Measurements from ENCODE around the gene CEP131. TPM values are rescaled to one million over a fixed set of nuclear protein-coding genes. Genes with fewer than 3 reads are reported as not detected.

CEP131 gene
- total and polyA plus RNA-seq, 2 of the 8 experiments (the other 6 are each of a cell fraction or from before 2014, with no cell fraction given), result 5.9 to 23.2 TPM

DNA sequence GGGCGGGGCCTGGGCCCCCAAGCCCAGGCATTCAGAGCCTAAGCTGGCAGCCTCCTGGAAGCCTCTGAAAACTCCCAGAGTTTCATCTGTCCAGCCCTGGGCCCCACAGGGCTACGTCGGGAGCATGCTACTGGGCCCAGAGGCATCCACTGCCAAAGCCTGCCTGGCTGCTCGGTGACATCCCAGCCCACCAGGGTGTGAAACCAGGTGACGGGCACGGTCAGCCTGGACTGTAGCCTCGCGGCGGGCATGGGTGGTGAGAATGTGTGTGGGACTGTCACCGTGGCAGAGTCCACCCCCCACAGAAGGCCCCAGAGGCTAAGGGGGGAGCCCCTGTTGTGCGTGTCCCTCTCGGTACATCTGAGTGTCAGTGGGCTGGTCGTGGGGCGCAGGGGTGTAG, 31.1 kb downstream of the CEP131 start:
- CTCF ChIA-PET (ENCODE audit: partially characterized antibody), result interaction anchor here (0.8 to 3.2 kb wide), 3 partner anchors 9 to 62 kb away, joined by 3 to 25 read pairs (median 7); no protein-coding TSS in a partner anchor
- no peak overlapping the region for H4K5ac ChIP-seq (ENCODE audit: insufficient read length, low read depth, low read length)
- FAIRE-seq, result no peak

More for the DNA sequence above, 31.1 kb downstream of the CEP131 start:
- Histone ChIP-seq H4K8ac (ENCODE audit: extremely low read depth, insufficient read depth, low read length) (peak overlapping the region; percentile 51; the same call in 1 of the 2 replicates), H3K14ac (ENCODE audit: insufficient read length) (no peak overlapping the region), H3K4ac (replicated peaks; ENCODE audit: insufficient read length, low read depth, low read length) (no peak overlapping the region), H2BK5ac (ENCODE audit: low read depth, low read length) (no peak overlapping the region), H3K18ac (ENCODE audit: extremely low read depth, low read length) (no peak overlapping the region), H3K27ac (ENCODE audit: low read depth, low read length) (no peak overlapping the region), H4K91ac (replicated peaks; ENCODE audit: insufficient read length, low read length) (no peak overlapping the region), H3K79me2 (ENCODE audit: control insufficient read depth in 1 of 2, insufficient read depth in 2 of 2, low read length in 2 of 2) (no peaks in the 10 kb centered on the region), H3K9me3 (ENCODE audit: insufficient read depth in 2 of 2, low read depth in 1 of 2, low read length in 1 of 2) (no peaks in the 10 kb centered on the region), H3K56ac (replicated peaks; ENCODE audit: insufficient read length, low read depth, low read length) (no peak overlapping the region), H3K36me3 (ENCODE audit: control insufficient read depth in 2 of 4, insufficient read depth in 4 of 4, low read length in 3 of 4) (peaks cover 0 to 20% (median 3%) of the 10 kb centered on the region in 4 experiments; a peak in 3 of 8 replicates), H2BK12ac (ENCODE audit: low read depth, low read length) (no peak overlapping the region), H2BK15ac (ENCODE audit: low read length) (no peak overlapping the region), H3K4me1 (replicated peaks in 1 of 4; ENCODE audit: control insufficient read depth in 3 of 4, insufficient read depth in 4 of 4, low read length in 3 of 4) (no peaks in the 10 kb centered on the region), H3K23me2 (ENCODE audit: low read depth, low read length) (no peaks in the 10 kb centered on the region), H2BK120ac (replicated peaks; ENCODE audit: low read depth, low read length) (no peak overlapping the region), H2BK20ac (ENCODE audit: low read length) (no peak overlapping the region), H2AFZ (ENCODE audit: low read length) (no peak overlapping the region), H4K20me1 (replicated peaks in 1 of 2; ENCODE audit: control insufficient read depth in 1 of 2, insufficient read depth in 2 of 2, low read length in 2 of 2) (peaks cover 0 to 2% of the 10 kb centered on the region in 2 experiments), H3K23ac (ENCODE audit: insufficient read length) (no peak overlapping the region), H3K4me2 (ENCODE audit: insufficient read depth in 1 of 2, low read depth in 2 of 2, low read length in 2 of 2) (no peak overlapping the region), H3K27me3 (replicated peaks in 1 of 4; ENCODE audit: control insufficient read depth in 3 of 4, extremely low read depth in 1 of 4, insufficient read depth in 3 of 4, low read length in 3 of 4) (no peaks in the 10 kb centered on the region), H3K4me3 (ENCODE audit: extremely low read depth in 1 of 4, insufficient read depth in 2 of 4, low read depth in 3 of 4, low read length in 4 of 4) (no peak overlapping the region), H2AK5ac (ENCODE audit: low read depth, low read length) (no peak overlapping the region), H3K9ac (replicated peaks in 1 of 4; ENCODE audit: extremely low read depth in 1 of 4, low read depth in 3 of 4, low read length in 3 of 4) (no peak overlapping the region), H3K79me1 (ENCODE audit: low read depth, low read length) (no peaks in the 10 kb centered on the region)
- no peak for DNase-seq (ENCODE audit: low read depth in 1 of 2, low spot score in 2 of 2)
- POLR2A ChIA-PET (ENCODE audit: partially characterized antibody), result no interaction called here
- 84% methylated on average over 14 of the region's 14 CpGs; no CpG with 5 or more reads in 1 of the 2 experiments for WGBS, 2 experiments (ENCODE audit: extremely low coverage in 1 of 2, insufficient coverage in 1 of 2, insufficient read length in 1 of 2, insufficient replicate concordance in 2 of 2, low coverage in 1 of 2, low lambda C conversion rate in 2 of 2, missing lambda C conversion rate in 1 of 2)
- no peak for TF ChIP-seq BCL11A (IDR thresholded peaks at IDR 0.05; ENCODE audit: low read depth in 2 of 2, low read length in 2 of 2)
- TF ChIP-seq CTBP2 (IDR thresholded peaks at IDR 0.05; ENCODE audit: borderline replicate concordance, insufficient read depth, insufficient read length, low read length), result no peak
- no peak for TF ChIP-seq PHF8 (conservative IDR thresholded peaks at IDR 0.05; ENCODE audit: low read depth, low read length)
- no peak for TF ChIP-seq SP1 (IDR thresholded peaks at IDR 0.05; ENCODE audit: low read depth, low read length)
- no peak for TF ChIP-seq POLR2A (IDR thresholded peaks at IDR 0.05; ENCODE audit: control extremely low read depth in 1 of 2, low read depth in 2 of 2, low read length in 2 of 2)
- no peak for TF ChIP-seq TEAD4 (IDR thresholded peaks at IDR 0.05; ENCODE audit: low read depth, low read length)
- no peak for TF ChIP-seq KDM5A (IDR thresholded peaks at IDR 0.05; ENCODE audit: low read length)
- TF ChIP-seq TCF12 (IDR thresholded peaks at IDR 0.05; ENCODE audit: low read depth, low read length), result no peak

Measured in H1 (cell line).